ENCODE results near the gene ACVR2A. TPM values are rescaled to one million over a fixed set of nuclear protein-coding genes. Genes with fewer than 3 reads are reported as not detected.

Gene ACVR2A
- total RNA-seq, 1 donor = 39.4 TPM

DNA sequence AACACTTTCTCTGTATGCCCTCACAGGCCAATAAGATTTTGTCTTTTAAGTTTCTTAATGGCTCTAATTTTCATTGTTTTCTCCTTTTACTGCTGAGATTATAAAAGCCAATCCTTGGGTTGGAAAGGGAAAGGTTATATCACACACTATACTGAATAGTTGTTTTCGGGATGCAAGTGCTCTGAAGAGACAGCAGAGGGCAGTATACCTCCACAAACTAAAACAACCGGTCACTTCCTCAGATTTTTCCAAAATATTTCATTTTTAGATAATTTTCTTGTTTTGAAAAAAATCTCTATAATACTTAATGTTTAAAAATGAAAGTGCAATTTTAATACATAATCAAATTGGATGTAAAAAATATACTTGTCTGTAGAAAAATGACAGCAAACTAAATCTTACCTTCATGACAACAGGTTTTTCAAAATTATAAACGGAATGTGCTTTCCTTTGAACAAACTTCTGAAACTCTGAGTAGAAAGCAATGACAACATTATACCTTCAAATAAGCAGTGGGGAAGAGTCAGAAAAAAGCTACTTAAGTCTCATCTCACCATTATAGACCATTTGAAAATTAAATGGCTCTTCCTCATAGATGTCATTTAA, 93.0 kb downstream of the ACVR2A start:
- H3K4me3 ChIP-seq (ENCODE audit: insufficient read depth, low read length) = no peak overlapping the region
- H3K4me1 ChIP-seq (ENCODE audit: insufficient read depth, low read length) = no peaks in the 10 kb centered on the region
- TF ChIP-seq, protein P1, sequence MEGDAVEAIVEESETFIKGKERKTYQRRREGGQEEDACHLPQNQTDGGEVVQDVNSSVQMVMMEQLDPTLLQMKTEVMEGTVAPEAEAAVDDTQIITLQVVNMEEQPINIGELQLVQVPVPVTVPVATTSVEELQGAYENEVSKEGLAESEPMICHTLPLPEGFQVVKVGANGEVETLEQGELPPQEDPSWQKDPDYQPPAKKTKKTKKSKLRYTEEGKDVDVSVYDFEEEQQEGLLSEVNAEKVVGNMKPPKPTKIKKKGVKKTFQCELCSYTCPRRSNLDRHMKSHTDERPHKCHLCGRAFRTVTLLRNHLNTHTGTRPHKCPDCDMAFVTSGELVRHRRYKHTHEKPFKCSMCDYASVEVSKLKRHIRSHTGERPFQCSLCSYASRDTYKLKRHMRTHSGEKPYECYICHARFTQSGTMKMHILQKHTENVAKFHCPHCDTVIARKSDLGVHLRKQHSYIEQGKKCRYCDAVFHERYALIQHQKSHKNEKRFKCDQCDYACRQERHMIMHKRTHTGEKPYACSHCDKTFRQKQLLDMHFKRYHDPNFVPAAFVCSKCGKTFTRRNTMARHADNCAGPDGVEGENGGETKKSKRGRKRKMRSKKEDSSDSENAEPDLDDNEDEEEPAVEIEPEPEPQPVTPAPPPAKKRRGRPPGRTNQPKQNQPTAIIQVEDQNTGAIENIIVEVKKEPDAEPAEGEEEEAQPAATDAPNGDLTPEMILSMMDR (IDR thresholded peaks at IDR 0.05; ENCODE audit: extremely low read depth, low read depth, low read length) = peak; percentile 88
- no peak overlapping the region for H2AFZ ChIP-seq (ENCODE audit: low read length)
- H4K20me1 ChIP-seq (ENCODE audit: insufficient read depth, low read length) = no peaks in the 10 kb centered on the region
- DNase-seq (ENCODE audit: insufficient read length, low spot score, missing footprints) = peak; percentile 6
- no peak overlapping the region for H3K27ac ChIP-seq (ENCODE audit: low read depth, low read length)
- no peaks in the 10 kb centered on the region for H3K9me3 ChIP-seq (ENCODE audit: low read depth, low read length)
- H3K4me2 ChIP-seq (ENCODE audit: insufficient read depth, low read length) = no peak overlapping the region
- H3K27me3 ChIP-seq (ENCODE audit: insufficient read depth, low read length) = no peaks in the 10 kb centered on the region
- peaks cover 19% of the 10 kb centered on the region for H3K36me3 ChIP-seq (ENCODE audit: insufficient read depth, low read length)
- no peaks in the 10 kb centered on the region for H3K79me2 ChIP-seq (ENCODE audit: insufficient read depth, low read length)

DNA sequence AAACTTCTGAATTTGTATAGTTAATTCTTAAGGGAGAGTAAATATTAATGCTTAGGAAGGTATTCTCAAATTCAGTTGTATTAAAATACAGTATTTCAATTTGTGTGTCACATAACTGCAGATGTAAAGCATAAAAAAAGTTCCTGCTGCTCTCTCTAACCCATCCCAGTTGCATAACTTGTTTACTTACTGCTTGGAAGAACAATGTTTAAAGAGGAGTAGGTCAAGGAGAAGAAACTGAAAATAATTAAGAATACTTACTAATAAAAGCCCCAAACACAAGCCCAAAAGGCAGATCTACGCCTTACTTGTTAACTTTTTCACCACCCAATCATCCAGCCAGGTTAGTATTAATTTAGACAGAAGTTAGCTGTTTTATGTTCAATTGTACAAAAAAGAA, 94.5 kb downstream of the ACVR2A start:
- H4K20me1 ChIP-seq (ENCODE audit: insufficient read depth, low read length) = no peaks in the 10 kb centered on the region
- no peaks in the 10 kb centered on the region for H3K79me2 ChIP-seq (ENCODE audit: insufficient read depth, low read length)
- H3K36me3 ChIP-seq (ENCODE audit: insufficient read depth, low read length) = peaks cover 14% of the 10 kb centered on the region
- H3K4me3 ChIP-seq (ENCODE audit: insufficient read depth, low read length) = no peak overlapping the region
- DNase-seq (ENCODE audit: insufficient read length, low spot score, missing footprints) = no peak
- TF ChIP-seq, protein P1 (IDR thresholded peaks at IDR 0.05; ENCODE audit: extremely low read depth, low read depth, low read length) = no peak
- H3K27me3 ChIP-seq (ENCODE audit: insufficient read depth, low read length) = no peaks in the 10 kb centered on the region
- H2AFZ ChIP-seq (ENCODE audit: low read length) = no peak overlapping the region
- H3K9me3 ChIP-seq (ENCODE audit: low read depth, low read length) = no peaks in the 10 kb centered on the region
- no peaks in the 10 kb centered on the region for H3K4me1 ChIP-seq (ENCODE audit: insufficient read depth, low read length)
- H3K4me2 ChIP-seq (ENCODE audit: insufficient read depth, low read length) = no peak overlapping the region
- H3K27ac ChIP-seq (ENCODE audit: low read depth, low read length) = no peak overlapping the region

GRCh38 chr2:147945660-147946059, 100.8 kb downstream of the ACVR2A start:
- H3K4me3 ChIP-seq (ENCODE audit: insufficient read depth, low read length) = no peak overlapping the region
- DNase-seq (ENCODE audit: insufficient read length, low spot score, missing footprints) = no peak
- H3K79me2 ChIP-seq (ENCODE audit: insufficient read depth, low read length) = no peaks in the 10 kb centered on the region
- TF ChIP-seq, protein P1 (IDR thresholded peaks at IDR 0.05; ENCODE audit: extremely low read depth, low read depth, low read length) = no peak
- H3K4me1 ChIP-seq (ENCODE audit: insufficient read depth, low read length) = no peaks in the 10 kb centered on the region
- H2AFZ ChIP-seq (ENCODE audit: low read length) = no peak overlapping the region
- H3K9me3 ChIP-seq (ENCODE audit: low read depth, low read length) = no peaks in the 10 kb centered on the region
- H3K36me3 ChIP-seq (ENCODE audit: insufficient read depth, low read length) = no peaks in the 10 kb centered on the region
- H4K20me1 ChIP-seq (ENCODE audit: insufficient read depth, low read length) = no peaks in the 10 kb centered on the region
- H3K27ac ChIP-seq (ENCODE audit: low read depth, low read length) = no peak overlapping the region
- H3K27me3 ChIP-seq (ENCODE audit: insufficient read depth, low read length) = no peaks in the 10 kb centered on the region
- H3K4me2 ChIP-seq (ENCODE audit: insufficient read depth, low read length) = no peak overlapping the region

DNA sequence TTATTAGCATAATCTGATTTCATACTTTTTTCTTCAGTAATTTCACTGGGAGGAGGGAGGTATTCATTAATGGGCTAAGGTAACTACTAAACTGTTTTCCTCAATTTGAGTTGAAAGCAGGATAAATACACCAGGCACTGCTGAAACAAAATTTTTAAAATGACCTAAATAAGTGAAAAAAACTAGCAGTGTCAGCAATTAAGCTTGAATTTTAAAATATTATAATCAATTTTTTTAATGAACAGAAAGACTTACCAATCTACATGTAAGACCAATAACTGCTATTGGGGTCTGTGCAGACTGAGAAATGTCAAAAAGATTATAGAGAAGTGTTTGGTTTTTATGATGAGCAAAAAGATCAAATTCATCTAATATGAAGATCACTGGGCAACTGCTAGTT, 107.3 kb downstream of the ACVR2A start:
- Histone ChIP-seq H3K9me3 (ENCODE audit: low read depth, low read length) (no peaks in the 10 kb centered on the region), H3K4me1 (ENCODE audit: insufficient read depth, low read length) (no peaks in the 10 kb centered on the region)

More for the DNA sequence above, 107.3 kb downstream of the ACVR2A start:
- TF ChIP-seq, protein P1 (IDR thresholded peaks at IDR 0.05; ENCODE audit: extremely low read depth, low read depth, low read length) = no peak
- no peak for DNase-seq (ENCODE audit: insufficient read length, low spot score, missing footprints)
- no peaks in the 10 kb centered on the region for H4K20me1 ChIP-seq (ENCODE audit: insufficient read depth, low read length)
- H3K27me3 ChIP-seq (ENCODE audit: insufficient read depth, low read length) = no peaks in the 10 kb centered on the region
- H3K36me3 ChIP-seq (ENCODE audit: insufficient read depth, low read length) = peaks cover 3% of the 10 kb centered on the region
- no peak overlapping the region for H3K4me2 ChIP-seq (ENCODE audit: insufficient read depth, low read length)
- no peak overlapping the region for H3K27ac ChIP-seq (ENCODE audit: low read depth, low read length)
- no peak overlapping the region for H3K4me3 ChIP-seq (ENCODE audit: insufficient read depth, low read length)
- no peaks in the 10 kb centered on the region for H3K79me2 ChIP-seq (ENCODE audit: insufficient read depth, low read length)
- H2AFZ ChIP-seq (ENCODE audit: low read length) = no peak overlapping the region

All from osteoblast (primary cell).